Activated CD8-positive, alpha-beta T cell treated with anti-CD3 and anti-CD28 coated beads for 36 hours (primary cell): Measurements from ENCODE around the gene NLRP11. TPM values are rescaled to one million over a fixed set of nuclear protein-coding genes. Genes with fewer than 3 reads are reported as not detected.
A peak's percentile ranks its signal among the peaks of the same experiment; 100 is the strongest.
"Not testable (repeated sequence)": the region's sequence is repeated elsewhere in the genome, so short reads cannot be mapped to it uniquely, and the experiment has no call there.

Source experiments
- ATAC-seq: fragments of 200-7000 bp; cut with Tn5 transposase; one replicate; pipeline ENCODE4 v1.10.0; 2021; ENCODE audit warnings: mild to moderate bottlenecking, moderate library complexity
- CTCF ChIA-PET: fragments of 350-600 bp; sonication (Branson Sonifier 250); formaldehyde crosslinking; loops from one replicate; lab custom pipeline; 2021; ENCODE audit warnings: antibody characterized with exemption; lab: Charles Lee
- POLR2A ChIA-PET: fragments of 350-600 bp; sonication (Branson Sonifier 250); formaldehyde crosslinking; loops from one replicate; lab custom pipeline; 2021; ENCODE audit warnings: antibody characterized with exemption; lab: Charles Lee
- DNase-seq: peaks from one replicate; pipeline ENCODE4 v3.0.0-alpha.2; 2020
- H3K27ac Mint-ChIP-seq: one replicate; pipeline ENCODE4 v1.8.0; 2021; ENCODE audit warnings: mild to moderate bottlenecking, mixed read lengths
- H3K27me3 Mint-ChIP-seq: one replicate; pipeline ENCODE4 v1.8.0; 2021; ENCODE audit warnings: mixed read lengths
- H3K36me3 Mint-ChIP-seq: one replicate; pipeline ENCODE4 v1.8.0; 2021; ENCODE audit warnings: low read depth, mixed read lengths
- H3K4me1 Mint-ChIP-seq: one replicate; pipeline ENCODE4 v1.8.0; 2021; ENCODE audit warnings: low read depth, mixed read lengths
- H3K4me3 Mint-ChIP-seq: one replicate; pipeline ENCODE4 v1.8.0; 2021; ENCODE audit warnings: mild to moderate bottlenecking, moderate library complexity, mixed read lengths
- H3K9me3 Mint-ChIP-seq: one replicate; pipeline ENCODE4 v1.8.0; 2021; ENCODE audit warnings: mixed read lengths
- CTCF ChIP-seq: fragments of 200-600 bp; IDR thresholded peaks from one replicate; pipeline ENCODE4 v1.8.0; 2022; ENCODE audit warnings: antibody characterized with exemption, mild to moderate bottlenecking
- intact Hi-C: fragments of 100-400 bp; cut with micrococcal nuclease; formaldehyde crosslinking; loops from one replicate; pipeline ENCODE4 v1.10.0; 2022
- total RNA-seq, 2 experiments: library from RNA; stranded (reverse); gene quantifications; one replicate each; pipeline ENCODE4 v1.2.3, GENCODE V29; 2021

Gene NLRP11
- total RNA-seq, 2 experiments from 2014 or later: 0.14 TPM; not detected in 1

GRCh38 chr19:55777528-55777927 lies 54.3 kb downstream of the NLRP11 start:
- TF ChIP-seq CTCF: peak; percentile 39
- Mint-ChIP-seq H3K36me3 (no peaks in the 10 kb centered on the region), H3K27ac (no peak overlapping the region), H3K4me3 (no peak overlapping the region), H3K9me3 (no peaks in the 10 kb centered on the region), H3K27me3 (peaks cover 18% of the 10 kb centered on the region), H3K4me1 (no peaks in the 10 kb centered on the region)
- intact Hi-C loops: no loop called here
- DNase-seq (peak; percentile 37), ATAC-seq (no peak)
- CTCF ChIA-PET: interaction anchor here (1.0 to 1.3 kb wide), 2 partner anchors 9 to 31 kb away, joined by 3 to 4 read pairs; no protein-coding TSS in a partner anchor
- POLR2A ChIA-PET: no interaction called here

- H3K4me3 Mint-ChIP-seq, DNase-seq, intact Hi-C loops, H3K4me1 Mint-ChIP-seq, H3K36me3 Mint-ChIP-seq, CTCF ChIA-PET, H3K9me3 Mint-ChIP-seq, ATAC-seq, H3K27ac Mint-ChIP-seq, POLR2A ChIA-PET: not testable (repeated sequence)
- H3K27me3 Mint-ChIP-seq: peaks cover 28% of the 10 kb centered on the region
Observed at GRCh38 chr19:55769632-55770031, 62.2 kb downstream of the NLRP11 start.

- ATAC-seq, H3K4me3 Mint-ChIP-seq, H3K9me3 Mint-ChIP-seq, POLR2A ChIA-PET, CTCF ChIA-PET, DNase-seq, H3K27ac Mint-ChIP-seq, intact Hi-C loops, H3K36me3 Mint-ChIP-seq, H3K4me1 Mint-ChIP-seq: not testable (repeated sequence)
- peaks cover 30% of the 10 kb centered on the region for H3K27me3 Mint-ChIP-seq
Observed at GRCh38 chr19:55768818-55769217, 63.0 kb downstream of the NLRP11 start, which contains the start of gene RFPL4AL1. TSS of gene RFPL4AL1 (plus strand) at chr19:55769118. CDS start at chr19:55771805, 2,687 bp downstream.

- H3K4me3 Mint-ChIP-seq: no peak overlapping the region
- peaks cover 25% of the 10 kb centered on the region for H3K27me3 Mint-ChIP-seq
- TF ChIP-seq CTCF: no peak
- no peak overlapping the region for H3K27ac Mint-ChIP-seq
- ATAC-seq (no peak), DNase-seq (no peak)
- ChIA-PET CTCF (no interaction called here), POLR2A (no interaction called here)
- no peaks in the 10 kb centered on the region for H3K4me1 Mint-ChIP-seq
- H3K9me3 Mint-ChIP-seq: peaks cover 6% of the 10 kb centered on the region
- intact Hi-C loops: no loop called here
- no peaks in the 10 kb centered on the region for H3K36me3 Mint-ChIP-seq
Observed at GRCh38 chr19:55766466-55766865, 65.3 kb downstream of the NLRP11 start.

DNA sequence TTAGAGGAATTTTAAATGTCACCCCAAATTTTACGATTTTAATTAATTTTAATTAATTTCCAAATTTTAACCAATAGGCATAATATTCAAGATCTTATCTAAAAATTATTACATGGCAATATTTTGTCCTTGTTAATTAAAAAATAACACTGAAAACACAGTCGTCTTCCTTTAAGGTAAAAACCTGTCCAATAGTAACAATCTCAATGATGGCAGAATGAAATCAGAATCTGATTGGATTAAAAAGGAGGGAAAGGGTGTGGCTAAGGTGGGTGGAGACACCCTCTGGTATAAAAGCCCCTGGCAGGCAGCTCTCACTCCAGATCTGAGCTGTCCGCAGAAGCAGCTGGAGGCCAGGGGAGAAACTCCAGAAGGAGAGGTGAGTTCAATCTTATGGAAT lies 73.0 kb downstream of the NLRP11 start, which contains the start of gene RFPL4A:
Gene RFPL4A, plus strand, starts transcription at position 301 of the 400 bp plus-strand sequence. CDS start 2,704 bp downstream, outside the sequence.
- DNase-seq, H3K4me3 Mint-ChIP-seq, H3K36me3 Mint-ChIP-seq, CTCF ChIA-PET, H3K4me1 Mint-ChIP-seq, POLR2A ChIA-PET, ATAC-seq, H3K27ac Mint-ChIP-seq, H3K9me3 Mint-ChIP-seq, intact Hi-C loops: not testable (repeated sequence)
- peaks cover 23% of the 10 kb centered on the region for H3K27me3 Mint-ChIP-seq

DNA sequence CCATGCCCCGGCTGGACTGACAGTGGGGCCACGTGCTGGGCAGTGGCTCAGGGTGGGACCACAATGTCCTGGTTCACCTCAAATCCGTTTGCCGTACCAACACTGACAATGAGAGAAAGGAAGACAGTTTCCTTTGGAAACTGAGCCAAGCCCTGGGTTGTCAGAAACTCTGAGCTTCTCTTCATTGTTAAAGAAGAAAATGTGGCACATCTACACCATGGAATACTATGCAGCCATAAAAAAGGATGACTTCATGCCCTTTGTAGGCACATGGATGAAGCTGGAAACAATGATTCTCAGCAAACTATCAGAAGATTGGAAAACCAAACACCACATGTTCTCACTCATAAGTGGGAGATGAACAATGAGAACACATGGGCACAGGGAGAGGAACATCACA lies 75.0 kb downstream of the NLRP11 start:
- H3K27me3 Mint-ChIP-seq: peaks cover 23% of the 10 kb centered on the region
- H3K9me3 Mint-ChIP-seq, DNase-seq, H3K4me3 Mint-ChIP-seq, intact Hi-C loops, ATAC-seq, H3K27ac Mint-ChIP-seq, H3K4me1 Mint-ChIP-seq, POLR2A ChIA-PET, H3K36me3 Mint-ChIP-seq, CTCF ChIA-PET: not testable (repeated sequence)

DNA sequence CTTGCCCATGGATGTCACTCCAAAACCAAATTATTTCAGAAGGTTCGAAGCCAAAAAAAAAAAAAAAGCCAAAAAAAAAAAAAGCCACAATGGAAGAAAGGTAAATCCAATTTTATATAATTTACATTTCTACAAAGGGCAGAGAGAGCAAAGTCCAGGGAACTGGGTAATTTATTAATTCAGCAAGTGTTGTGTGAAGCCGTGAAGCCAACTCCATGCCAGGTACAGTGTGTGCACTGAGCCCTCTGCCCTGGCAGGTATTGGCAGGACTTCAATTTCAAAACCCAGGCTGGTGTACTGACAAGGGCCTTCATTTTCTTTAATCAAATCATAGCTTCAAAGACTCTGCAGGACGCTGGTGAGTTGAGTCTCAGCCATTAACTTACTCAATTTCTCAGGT lies 78.4 kb downstream of the NLRP11 start:
- POLR2A ChIA-PET: no interaction called here
- CTCF ChIA-PET: no interaction called here
- Mint-ChIP-seq H3K4me1 (no peaks in the 10 kb centered on the region), H3K27ac (no peak overlapping the region), H3K9me3 (no peaks in the 10 kb centered on the region), H3K4me3 (no peak overlapping the region), H3K36me3 (no peaks in the 10 kb centered on the region), H3K27me3 (peaks cover 18% of the 10 kb centered on the region)
- TF ChIP-seq CTCF: no peak
- intact Hi-C loops: no loop called here
- ATAC-seq: no peak
- DNase-seq: no peak
